Kidney capillary endothelial cell (primary cell): Measurements from ENCODE around the gene ACSL1.

Source experiments
- DNase-seq: peaks from one replicate; pipeline ENCODE4 v3.0.0-alpha.2; 2018; ENCODE audit warnings: low spot score

Gene ACSL1

DNA sequence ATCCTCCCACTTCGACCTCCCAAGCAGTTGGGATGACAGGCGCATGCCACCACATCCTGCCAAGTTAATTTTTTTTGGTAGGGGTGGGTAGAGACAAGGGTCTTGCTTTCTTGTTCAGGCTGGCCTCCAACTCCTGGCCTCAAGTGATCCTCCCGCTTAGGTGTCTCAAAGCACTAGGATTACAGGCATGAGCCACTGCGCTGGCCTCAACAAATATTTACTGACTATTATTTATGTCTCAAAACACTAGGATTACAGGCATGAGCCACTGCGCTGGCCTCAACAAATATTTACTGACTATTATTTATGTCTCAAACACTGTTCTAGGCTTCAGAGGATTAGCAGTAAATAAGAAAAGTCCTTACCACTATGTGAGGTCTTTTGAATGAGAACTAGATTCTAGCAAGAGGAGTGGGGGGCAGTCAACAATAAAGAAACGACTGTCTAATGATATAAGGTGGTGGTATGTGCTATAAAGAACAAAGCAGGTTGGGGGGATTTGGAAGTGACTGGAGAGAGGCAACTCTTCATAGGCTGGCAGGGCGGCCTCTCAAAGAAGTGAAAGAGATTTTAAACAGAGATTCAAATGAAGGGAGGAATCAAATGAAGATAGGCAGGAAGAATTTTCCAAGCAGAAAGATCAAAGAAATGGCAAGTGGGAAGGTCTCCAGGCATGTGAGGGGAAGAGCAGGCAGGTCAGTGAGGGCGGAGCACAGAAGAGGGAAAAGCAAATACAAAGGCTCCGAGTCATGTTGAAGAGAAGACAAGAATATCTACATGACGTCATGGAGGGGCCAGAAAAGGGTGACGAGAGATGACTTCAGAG is 12.7 kb upstream of the ACSL1 start:
- DNase-seq: no peak

- DNase-seq: no peak
These were observed 10.8 kb upstream of the ACSL1 start for GRCh38 chr4:184836613-184837012.

DNA sequence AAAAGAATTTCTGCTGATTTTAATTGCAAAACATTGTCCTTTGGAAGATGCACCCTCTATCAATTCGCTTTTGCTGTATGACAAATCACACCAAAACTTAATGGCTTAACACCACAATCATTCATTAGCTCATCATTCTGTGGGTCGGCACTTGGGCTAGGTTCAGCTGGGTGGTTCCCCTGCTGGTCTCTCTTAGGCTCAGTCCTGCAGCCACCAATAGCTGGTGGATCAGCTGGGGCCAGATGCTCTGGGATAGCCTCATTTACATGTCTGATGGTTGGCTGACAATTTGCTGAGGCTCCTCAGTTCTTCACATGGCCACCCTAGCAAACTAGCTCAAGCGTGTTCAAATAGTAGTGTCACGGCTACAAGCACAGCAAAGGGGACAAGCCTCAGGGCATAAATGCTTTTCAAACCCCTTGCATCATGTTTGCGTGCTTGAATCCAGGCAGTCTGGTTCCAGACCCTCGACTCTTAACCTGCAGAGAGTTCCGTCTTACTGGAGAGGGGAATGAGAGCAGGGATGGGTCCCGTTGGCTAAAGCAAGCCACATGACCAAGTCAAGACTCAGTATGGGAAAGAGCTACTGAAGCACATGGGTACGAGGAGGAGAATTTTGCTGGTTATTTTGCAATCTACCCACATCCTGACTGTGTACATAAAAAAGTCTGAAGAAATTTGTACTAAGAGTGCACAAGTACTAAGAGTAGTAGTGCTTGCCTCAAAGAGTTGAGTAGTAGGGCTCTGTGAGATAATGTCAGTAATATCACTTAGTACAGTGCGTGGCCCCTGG is 7.5 kb upstream of the ACSL1 start:
- no peak for DNase-seq

- no peak for DNase-seq
These were observed 5.4 kb upstream of the ACSL1 start for GRCh38 chr4:184831153-184831552.

DNA sequence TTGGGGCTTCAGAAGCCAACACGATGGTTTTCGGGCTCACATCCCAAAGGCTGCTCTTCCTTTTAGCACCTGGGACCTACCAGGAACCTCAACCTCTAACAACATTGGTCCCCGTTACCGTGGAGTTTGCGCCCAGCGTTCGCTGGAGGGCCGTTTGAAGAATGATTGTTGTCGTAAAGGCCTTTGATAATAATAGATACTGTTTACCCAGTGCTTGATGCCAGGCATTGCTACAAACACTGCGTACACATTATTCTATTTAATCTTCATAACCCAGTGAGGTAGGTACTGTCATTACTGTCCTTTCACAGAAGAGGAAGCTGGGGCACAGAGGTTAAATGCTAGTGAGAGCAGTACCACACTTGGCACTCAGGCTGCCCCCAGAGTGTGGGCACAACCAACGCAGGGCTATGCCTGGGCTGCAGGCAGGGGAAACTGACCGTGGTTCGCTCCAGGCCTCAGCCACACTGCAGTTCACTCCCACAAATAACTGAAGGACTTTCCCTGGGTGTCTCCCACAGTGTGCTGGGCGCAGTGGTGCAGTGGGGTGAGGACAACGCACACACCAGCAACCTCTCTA is 1.0 kb upstream of the ACSL1 start:
- no peak for DNase-seq

GRCh38 chr4:184825141-184825895 is 450 bp downstream of the ACSL1 start:
- DNase-seq: no peak

GRCh38 chr4:184824776-184825084 is 1.0 kb downstream of the ACSL1 start:
- DNase-seq: no peak

GRCh38 chr4:184824081-184824775 is 1.5 kb downstream of the ACSL1 start:
- DNase-seq: no peak

- no peak for DNase-seq
These were observed 2.8 kb downstream of the ACSL1 start for GRCh38 chr4:184823014-184823413.

DNA sequence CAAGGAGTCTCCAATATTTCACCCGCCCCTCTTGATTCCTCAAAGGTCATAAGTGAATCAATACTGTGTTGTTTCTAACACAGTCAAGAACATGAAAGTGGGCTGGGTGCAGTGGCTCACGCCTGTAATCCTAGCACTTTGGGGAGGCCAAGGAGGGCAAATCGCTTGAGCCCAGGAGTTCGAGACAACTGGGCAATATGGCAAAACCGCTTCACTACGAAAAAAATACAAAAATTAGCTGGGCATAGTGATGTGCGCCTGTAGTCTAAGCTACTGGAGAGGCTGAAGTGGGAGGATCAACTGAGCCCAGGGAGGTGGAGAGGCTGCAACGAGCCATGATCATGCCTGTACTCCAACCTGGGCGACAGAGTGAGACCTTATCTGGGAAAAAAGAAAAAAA is 3.4 kb downstream of the ACSL1 start:
- no peak for DNase-seq

GRCh38 chr4:184821242-184821641 is 4.5 kb downstream of the ACSL1 start:
- DNase-seq: no peak

DNA sequence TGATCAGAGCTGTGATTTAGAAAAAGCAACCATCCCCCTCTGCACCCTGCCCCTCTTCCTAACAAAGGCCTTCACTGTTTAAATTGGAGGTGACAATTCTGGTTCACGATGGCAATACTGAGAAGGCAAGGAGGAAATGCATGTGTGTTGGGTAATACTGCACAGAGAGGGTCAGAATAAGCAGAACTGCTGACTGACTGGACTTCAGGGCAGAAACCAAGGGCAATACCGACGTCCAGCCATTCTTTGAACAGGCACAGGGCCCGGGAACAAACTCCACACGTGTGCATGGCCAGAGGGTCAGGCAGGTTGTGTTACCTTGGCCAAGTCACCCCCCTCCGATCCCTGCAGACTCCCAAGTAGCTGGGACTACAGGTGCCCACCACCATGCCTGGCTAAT is 6.0 kb downstream of the ACSL1 start:
- no peak for DNase-seq

- no peak for DNase-seq
These were observed 7.6 kb downstream of the ACSL1 start for GRCh38 chr4:184818216-184818564.

DNA sequence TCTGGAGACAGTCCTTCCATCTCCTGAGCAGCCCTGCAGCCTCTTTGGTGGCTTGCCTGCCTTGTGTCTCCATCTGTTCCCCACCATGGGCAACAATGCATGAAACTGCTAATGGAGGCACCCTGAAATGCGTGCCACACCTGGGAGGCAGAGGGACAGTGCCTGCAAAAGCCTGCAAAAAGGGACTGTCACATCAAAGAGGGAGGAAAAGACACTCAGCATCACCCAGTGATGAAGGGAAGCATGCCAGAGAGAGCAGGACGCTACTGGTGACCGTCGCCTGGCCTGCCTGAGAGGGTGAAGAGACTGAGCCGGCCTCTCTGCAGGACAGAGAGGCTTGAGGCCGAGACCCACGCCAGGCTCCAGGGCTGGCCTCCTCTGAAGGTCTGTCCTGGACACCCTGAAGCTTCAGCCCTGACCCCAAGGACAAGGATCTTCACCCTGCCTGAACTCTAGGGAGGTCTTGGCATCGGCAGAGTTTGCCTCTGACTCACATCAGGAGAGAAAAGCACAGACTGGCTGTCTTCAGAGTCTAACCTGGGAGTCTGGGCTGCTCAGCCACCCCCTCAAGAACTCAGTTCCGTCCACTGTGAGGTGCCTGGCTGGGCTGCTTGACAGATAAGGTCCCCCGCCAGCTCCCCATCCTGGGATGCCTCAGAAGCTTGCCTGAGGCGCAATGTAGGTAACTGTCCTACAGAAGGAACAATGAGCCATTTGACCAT is 8.1 kb downstream of the ACSL1 start:
- no peak for DNase-seq

- no peak for DNase-seq
These were observed 8.8 kb downstream of the ACSL1 start for GRCh38 chr4:184816962-184817361.

GRCh38 chr4:184815046-184815877 is 10.5 kb downstream of the ACSL1 start:
- no peak for DNase-seq

- no peak for DNase-seq
These were observed 11.1 kb downstream of the ACSL1 start for GRCh38 chr4:184814686-184815045.

- DNase-seq: no peak
These were observed 13.1 kb downstream of the ACSL1 start for GRCh38 chr4:184812651-184813181.

GRCh38 chr4:184812199-184812542 is 13.6 kb downstream of the ACSL1 start:
- DNase-seq: no peak

GRCh38 chr4:184811526-184812198 is 14.1 kb downstream of the ACSL1 start:
- no peak for DNase-seq
